Cardiac muscle cell (in vitro differentiated cells and primary cell): ENCODE results near the gene ZNF136. TPM values are rescaled to one million over a fixed set of nuclear protein-coding genes. Genes with fewer than 3 reads are reported as not detected.

Experiments
- DNase-seq, 2 donors: peaks; one replicate each; pipeline versions ENCODE4 v3.0.0 to v3.0.0-alpha.2; 2010 to 2017; ENCODE audit warnings: low read depth in 1 of 2, low spot score in 1 of 2
- H3K27ac ChIP-seq: fragments of 200-600 bp; sonication (generic); 2 replicates; pipeline ENCODE4 v1.5.1; 2016
- H3K27me3 ChIP-seq: fragments of 200-600 bp; sonication (generic); 2 replicates; pipeline ENCODE4 v1.6.0; 2016; ENCODE audit warnings: control low read depth
- H3K36me3 ChIP-seq: fragments of 200-600 bp; sonication (generic); 2 replicates; pipeline ENCODE4 v1.5.1; 2016; ENCODE audit warnings: control low read depth
- H3K4me1 ChIP-seq: fragments of 200-600 bp; sonication (generic); 2 replicates; pipeline ENCODE4 v1.8.1; 2017; ENCODE audit warnings: low read depth, mild to moderate bottlenecking, mixed run types
- H3K4me3 ChIP-seq: fragments of 200-600 bp; sonication (generic); 2 replicates; pipeline ENCODE4 v1.5.1; 2016; ENCODE audit warnings: mild to moderate bottlenecking
- H3K9me3 ChIP-seq: fragments of 200-600 bp; sonication (generic); 2 replicates; pipeline ENCODE4 v1.5.1; 2017; ENCODE audit warnings: low read depth, mild to moderate bottlenecking, control low read depth
- polyA plus RNA-seq: library from polyadenylated mRNA; unstranded; fragments of >200 nt; fragmentation: Nextera tagmentation; extraction: Ambion mirVana; gene quantifications from 2 replicates; pipeline ENCODE4 v1.2.1, GENCODE V29; 2016
- total RNA-seq: library from RNA; depleted of rRNA; stranded (reverse); fragments of >200 nt; gene quantifications from 2 replicates; pipeline ENCODE4 v1.2.3, GENCODE V29; 2016
- TF ChIP-seq, protein P1 (sequence below): IDR thresholded peaks from 2 replicates; pipeline ENCODE4 v1.5.1; 2012; ENCODE audit warnings: low read depth, mild to moderate bottlenecking, low read length

The ZNF136 gene
- total and polyA plus RNA-seq, 2 experiments from 2014 or later = 3.9 to 22.5 TPM

DNA sequence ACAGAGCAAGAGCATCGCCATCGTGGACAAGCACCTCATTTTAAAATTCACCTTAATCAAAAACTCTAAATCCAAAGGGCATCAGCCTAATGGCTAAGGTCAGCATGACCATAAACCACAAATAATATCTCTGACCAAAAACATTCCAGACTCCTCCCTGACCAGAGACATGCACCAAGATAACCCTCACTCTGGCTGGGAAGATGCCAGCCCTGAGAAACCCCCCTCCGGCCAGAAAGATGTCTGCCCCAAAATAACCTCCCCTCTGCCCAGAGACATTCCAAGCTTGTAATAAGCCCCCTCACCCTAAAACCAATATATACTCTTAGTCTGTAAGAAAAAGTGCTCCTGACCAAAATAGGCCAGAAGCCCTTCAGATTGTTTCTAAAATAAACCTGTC, 70.1 kb downstream of the ZNF136 start:
- Histone ChIP-seq H3K36me3 (peaks cover 17% of the 10 kb centered on the region), H3K4me1 (no peaks in the 10 kb centered on the region), H3K27me3 (no peaks in the 10 kb centered on the region), H3K27ac (no peak overlapping the region), H3K9me3 (no peaks in the 10 kb centered on the region), H3K4me3 (no peak overlapping the region)
- TF ChIP-seq, protein P1, sequence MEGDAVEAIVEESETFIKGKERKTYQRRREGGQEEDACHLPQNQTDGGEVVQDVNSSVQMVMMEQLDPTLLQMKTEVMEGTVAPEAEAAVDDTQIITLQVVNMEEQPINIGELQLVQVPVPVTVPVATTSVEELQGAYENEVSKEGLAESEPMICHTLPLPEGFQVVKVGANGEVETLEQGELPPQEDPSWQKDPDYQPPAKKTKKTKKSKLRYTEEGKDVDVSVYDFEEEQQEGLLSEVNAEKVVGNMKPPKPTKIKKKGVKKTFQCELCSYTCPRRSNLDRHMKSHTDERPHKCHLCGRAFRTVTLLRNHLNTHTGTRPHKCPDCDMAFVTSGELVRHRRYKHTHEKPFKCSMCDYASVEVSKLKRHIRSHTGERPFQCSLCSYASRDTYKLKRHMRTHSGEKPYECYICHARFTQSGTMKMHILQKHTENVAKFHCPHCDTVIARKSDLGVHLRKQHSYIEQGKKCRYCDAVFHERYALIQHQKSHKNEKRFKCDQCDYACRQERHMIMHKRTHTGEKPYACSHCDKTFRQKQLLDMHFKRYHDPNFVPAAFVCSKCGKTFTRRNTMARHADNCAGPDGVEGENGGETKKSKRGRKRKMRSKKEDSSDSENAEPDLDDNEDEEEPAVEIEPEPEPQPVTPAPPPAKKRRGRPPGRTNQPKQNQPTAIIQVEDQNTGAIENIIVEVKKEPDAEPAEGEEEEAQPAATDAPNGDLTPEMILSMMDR = no peak
- DNase-seq = no peak

DNA sequence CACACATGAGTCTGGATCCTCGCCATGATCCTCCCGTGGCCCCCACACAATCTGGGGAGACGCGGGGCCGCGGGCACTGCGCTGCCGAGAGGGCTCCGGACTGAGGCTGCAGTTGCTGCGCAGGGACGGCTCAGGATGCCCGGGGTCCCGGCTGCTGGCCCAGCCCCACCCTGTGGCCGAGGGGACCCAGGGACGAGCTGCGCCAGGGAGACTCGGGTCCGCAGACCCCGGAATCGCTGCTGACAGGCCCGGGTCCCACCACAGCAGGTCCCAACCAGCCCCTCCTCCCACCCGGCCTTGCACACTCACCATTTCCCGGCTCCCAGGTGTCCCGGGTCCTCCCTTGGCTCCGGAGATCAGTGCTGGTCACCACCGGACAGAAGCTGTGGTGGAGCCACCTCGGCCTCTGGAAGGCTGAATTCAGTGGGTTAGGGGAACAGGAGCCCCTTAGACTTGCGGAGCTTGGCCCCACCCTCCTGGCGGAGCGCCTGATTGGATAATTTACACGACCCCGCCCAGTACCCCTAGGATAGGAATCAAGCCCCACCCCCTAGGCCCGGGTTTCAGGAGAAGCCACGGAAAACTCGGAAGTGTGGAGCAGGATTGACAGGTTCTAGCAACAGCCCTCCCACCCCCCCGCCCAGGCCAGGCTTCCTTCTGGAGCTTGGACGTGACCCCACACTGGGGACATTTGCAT, 74.4 kb downstream of the ZNF136 start:
- Histone ChIP-seq H3K27ac (no peak overlapping the region), H3K36me3 (peaks cover 12% of the 10 kb centered on the region), H3K4me1 (no peaks in the 10 kb centered on the region), H3K4me3 (no peak overlapping the region), H3K27me3 (no peaks in the 10 kb centered on the region), H3K9me3 (no peaks in the 10 kb centered on the region)
- TF ChIP-seq, protein P1 = no peak
- DNase-seq = no peak

Other genes starting within 250 kb of the ZNF136 start
- gene ZNF700, start 238.0 kb upstream of the ZNF136 start, total RNA-seq = 7.6 and 10.3 TPM in 2 replicates
- 3.3 and 6.9 TPM in 2 replicates for gene ZNF700, start 238.0 kb upstream of the ZNF136 start, polyA plus RNA-seq
- 4.2 and 4.6 TPM in 2 replicates for gene ZNF763, start 198.1 kb upstream of the ZNF136 start, total RNA-seq
- gene ZNF763, start 198.1 kb upstream of the ZNF136 start, polyA plus RNA-seq = 5.2 and 10.0 TPM in 2 replicates
- gene ZNF433, start 127.4 kb upstream of the ZNF136 start, total RNA-seq = 9.5 and 12.0 TPM in 2 replicates
- gene ZNF433, start 127.4 kb upstream of the ZNF136 start, polyA plus RNA-seq = 8.2 and 8.8 TPM in 2 replicates
- 0.39 TPM in 1 of 2 replicates, not detected in the other for gene ZNF878, start 110.1 kb upstream of the ZNF136 start, total RNA-seq
- 1.0 TPM in 1 of 2 replicates, not detected in the other for gene ZNF878, start 110.1 kb upstream of the ZNF136 start, polyA plus RNA-seq
- gene ZNF844, start 98.4 kb upstream of the ZNF136 start, total RNA-seq = 9.3 and 14.6 TPM in 2 replicates
- 5.8 and 9.1 TPM in 2 replicates for gene ZNF844, start 98.4 kb upstream of the ZNF136 start, polyA plus RNA-seq
- 6.2 and 7.2 TPM in 2 replicates for gene ZNF20, start 22.7 kb upstream of the ZNF136 start, total RNA-seq
- 2.8 and 3.8 TPM in 2 replicates for gene ZNF20, start 22.7 kb upstream of the ZNF136 start, polyA plus RNA-seq
- gene ZNF625, start 6.4 kb upstream of the ZNF136 start, total RNA-seq = 11.5 and 20.6 TPM in 2 replicates
- gene ZNF625, start 6.4 kb upstream of the ZNF136 start, polyA plus RNA-seq = 3.7 and 10.2 TPM in 2 replicates
- gene ZNF44, start 131.8 kb downstream of the ZNF136 start, total RNA-seq = 8.2 and 10.9 TPM in 2 replicates
- 12.5 and 14.0 TPM in 2 replicates for gene ZNF44, start 131.8 kb downstream of the ZNF136 start, polyA plus RNA-seq
- 3.2 and 7.7 TPM in 2 replicates for gene ZNF563, start 170.5 kb downstream of the ZNF136 start, total RNA-seq
- 5.0 and 5.7 TPM in 2 replicates for gene ZNF563, start 170.5 kb downstream of the ZNF136 start, polyA plus RNA-seq
- 2.7 and 3.6 TPM in 2 replicates for gene ZNF442, start 202.6 kb downstream of the ZNF136 start, total RNA-seq
- 3.4 and 4.1 TPM in 2 replicates for gene ZNF442, start 202.6 kb downstream of the ZNF136 start, polyA plus RNA-seq
- 2.3 and 3.9 TPM in 2 replicates for gene ZNF799, start 238.2 kb downstream of the ZNF136 start, total RNA-seq
- gene ZNF799, start 238.2 kb downstream of the ZNF136 start, polyA plus RNA-seq = 1.8 and 4.1 TPM in 2 replicates